SK-N-SH (cell line): Measurements from ENCODE around the gene SMAD3. TPM values are rescaled to one million over a fixed set of nuclear protein-coding genes. Genes with fewer than 3 reads are reported as not detected.

ENCODE experiments used
- CTCF ChIA-PET: fragments of 300-600, 350-600 bp; formaldehyde crosslinking; extraction: SDS; loops from one replicate; lab custom pipeline; 2021; lab: Yijun Ruan, JAX
- POLR2A ChIA-PET: fragments of 350-600 bp; sonication (Branson Sonifier 250); formaldehyde crosslinking; extraction: SDS; loops from one replicate; lab custom pipeline; 2020; ENCODE audit warnings: antibody characterized with exemption, inconsistent platforms; lab: Yijun Ruan, JAX
- DNase-seq: peaks from one replicate; pipeline ENCODE4 v3.0.0; 2012
- H2AFZ ChIP-seq: fragments of 200-600 bp; sonication (generic); 2 replicates; pipeline ENCODE4 v1.8.1; 2016; ENCODE audit warnings: antibody characterized with exemption, mild to moderate bottlenecking, low read depth
- H3F3A ChIP-seq: fragments of 200-600 bp; sonication (generic); replicated peaks from 2 replicates; pipeline ENCODE3; 2016; ENCODE audit warnings: antibody characterized with exemption, mild to moderate bottlenecking; ENCODE audit not compliant: insufficient read depth
- H3K27ac ChIP-seq, 2 experiments: fragments of 200-500 bp in 1 of 2; fragments of 200-600 bp in 1 of 2; sonication (Bioruptor generic) in 1 of 2; sonication (generic), shearing (Covaris generic) in 1 of 2; 2 replicates each; pipeline versions ENCODE4 v1.5.1 to v1.6.1; 2014 to 2016; ENCODE audit warnings: low read depth in 2 of 2, inconsistent platforms in 1 of 2, low read length in 1 of 2, mild to moderate bottlenecking in 1 of 2, mixed read lengths in 1 of 2
- H3K27me3 ChIP-seq: fragments of 200-600 bp; sonication (generic), shearing (Covaris generic); 2 replicates; pipeline ENCODE4 v1.6.1; 2016; ENCODE audit warnings: mixed run types; ENCODE audit not compliant: insufficient read depth
- H3K36me3 ChIP-seq, 2 experiments: fragments of 200-500 bp in 1 of 2; fragments of 200-600 bp in 1 of 2; sonication (Bioruptor generic) in 1 of 2; sonication (generic) in 1 of 2; replicated peaks in 1 of 2; 2 replicates each; pipeline versions ENCODE3 to v1.5.1; 2014 to 2016; ENCODE audit warnings: low read length in 1 of 2, mild to moderate bottlenecking in 1 of 2; ENCODE audit not compliant: insufficient read depth in 2 of 2, control insufficient read depth in 1 of 2
- H3K4me1 ChIP-seq, 2 experiments: fragments of 200-500 bp in 1 of 2; fragments of 200-600 bp in 1 of 2; sonication (Bioruptor generic) in 1 of 2; sonication (generic), shearing (Covaris generic) in 1 of 2; 2 replicates each; pipeline versions ENCODE4 v1.5.1 to v1.6.1; 2014 to 2016; ENCODE audit warnings: low read depth in 1 of 2, low read length in 1 of 2, mixed run types in 1 of 2; ENCODE audit not compliant: insufficient read depth in 2 of 2, control insufficient read depth in 1 of 2
- H3K4me2 ChIP-seq: fragments of 200-600 bp; sonication (generic), shearing (Covaris generic); 2 replicates; pipeline ENCODE4 v1.6.1; 2017; ENCODE audit warnings: mixed run types
- H3K4me3 ChIP-seq, 2 experiments: fragments of 200-500 bp in 1 of 2; fragments of 200-600 bp in 1 of 2; sonication (Bioruptor generic) in 1 of 2; sonication (generic), shearing (Covaris generic) in 1 of 2; 2 replicates each; pipeline versions ENCODE4 v1.5.1 to v1.8.1; 2014 to 2016; ENCODE audit warnings: low read depth in 2 of 2, inconsistent platforms in 1 of 2, low read length in 1 of 2, mild to moderate bottlenecking in 1 of 2, mixed read lengths in 1 of 2, moderate library complexity in 1 of 2
- H3K79me2 ChIP-seq: fragments of 200-600 bp; sonication (generic); 2 replicates; pipeline ENCODE4 v1.8.1; 2017; ENCODE audit warnings: mild to moderate bottlenecking; ENCODE audit not compliant: insufficient read depth
- H3K9ac ChIP-seq: fragments of 200-600 bp; sonication (generic); 2 replicates; pipeline ENCODE4 v1.6.1; 2017; ENCODE audit warnings: mixed run types
- H3K9me2 ChIP-seq: fragments of 200-600 bp; sonication (generic); 2 replicates; pipeline ENCODE4 v1.6.1; 2017; ENCODE audit warnings: mixed run types
- H3K9me3 ChIP-seq: fragments of 200-600 bp; sonication (generic); 2 replicates; pipeline ENCODE4 v1.6.1; 2017; ENCODE audit warnings: mixed run types, mild to moderate bottlenecking, moderate library complexity
- H4K20me1 ChIP-seq: fragments of 200-600 bp; sonication (generic); 2 replicates; pipeline ENCODE4 v1.6.1; 2017; ENCODE audit warnings: mild to moderate bottlenecking, mixed run types; ENCODE audit not compliant: insufficient read depth
- CHD2 ChIP-seq: fragments of 150-350 bp; IDR thresholded peaks from 2 replicates; pipeline ENCODE4 v1.6.1; 2018; ENCODE audit warnings: low read length; ENCODE audit not compliant: partially characterized antibody
- CTCF ChIP-seq: fragments of 200-600 bp; sonication (generic); IDR thresholded peaks from 2 replicates; pipeline ENCODE4 v1.6.1; 2017; ENCODE audit warnings: antibody characterized with exemption, mild to moderate bottlenecking, moderate library complexity
- ELF1 ChIP-seq: IDR thresholded peaks from 2 replicates; pipeline ENCODE4 v1.4.0; 2012
- FOSL2 ChIP-seq: IDR thresholded peaks from 2 replicates; pipeline ENCODE4 v1.4.0; 2012; ENCODE audit warnings: low read depth, mild to moderate bottlenecking, moderate library complexity, borderline replicate concordance
- FOXJ3 ChIP-seq: sonication (generic); formaldehyde crosslinking; IDR thresholded peaks from 2 replicates; pipeline ENCODE4 v1.5.1; 2020; ENCODE audit warnings: mild to moderate bottlenecking, missing genetic modification reagents
- FOXM1 ChIP-seq: IDR thresholded peaks from 2 replicates; pipeline ENCODE4 v1.4.0; 2012; ENCODE audit warnings: low read depth, mild to moderate bottlenecking
- IRF3 ChIP-seq: fragments of 150-350 bp; IDR thresholded peaks from 2 replicates; pipeline ENCODE4 v1.6.1; 2016; ENCODE audit warnings: mild to moderate bottlenecking, low read depth, low read length
- MXI1 ChIP-seq: IDR thresholded peaks from 2 replicates; pipeline ENCODE4 v1.6.1; 2012; ENCODE audit warnings: mild to moderate bottlenecking, low read depth, low read length, improper control_type of control experiment
- PBX3 ChIP-seq: IDR thresholded peaks from 2 replicates; pipeline ENCODE4; 2012
- POLR2AphosphoS5 ChIP-seq: IDR thresholded peaks from 2 replicates; pipeline ENCODE4 v1.6.1; 2012; ENCODE audit warnings: low read depth, low read length
- RAD21 ChIP-seq: IDR thresholded peaks from 2 replicates; pipeline ENCODE4 v1.6.1; 2012; ENCODE audit warnings: mild to moderate bottlenecking, low read length
- RCOR1 ChIP-seq: fragments of 150-350 bp; IDR thresholded peaks from 2 replicates; pipeline ENCODE4 v1.6.1; 2017; ENCODE audit warnings: antibody characterized with exemption, low read length
- RXRA ChIP-seq: IDR thresholded peaks from 2 replicates; pipeline ENCODE4 v1.4.0; 2012; ENCODE audit warnings: low read depth, mild to moderate bottlenecking, borderline replicate concordance
- SIN3A ChIP-seq: IDR thresholded peaks from 2 replicates; pipeline ENCODE4 v1.6.1; 2012; ENCODE audit warnings: low read depth, mild to moderate bottlenecking, low read length, moderate library complexity, borderline replicate concordance
- SMC3 ChIP-seq: IDR thresholded peaks from 2 replicates; pipeline ENCODE4 v1.6.1; 2012; ENCODE audit warnings: low read depth, low read length, improper control_type of control experiment
- TEAD4 ChIP-seq: IDR thresholded peaks from 2 replicates; pipeline ENCODE4 v1.4.0; 2012; ENCODE audit warnings: mild to moderate bottlenecking, borderline replicate concordance; ENCODE audit not compliant: insufficient read depth
- USF1 ChIP-seq: IDR thresholded peaks from 2 replicates; pipeline ENCODE4 v1.4.0; 2012; ENCODE audit warnings: low read depth, borderline replicate concordance
- ZBTB33 ChIP-seq: IDR thresholded peaks from 2 replicates; pipeline ENCODE4 v1.4.0; 2012; ENCODE audit warnings: low read depth, borderline replicate concordance
- WGBS: methylation state at CpG from one replicate; pipeline ENCODE4 v1.1.6; 2017; ENCODE audit warnings: low lambda C conversion rate; 5-methylcytosine and 5-hydroxymethylcytosine counted together
- polyA plus RNA-seq, 3 experiments: library from polyadenylated mRNA; depleted of rRNA; stranded (reverse); fragments of >200 nt; gene quantifications; 2 replicates each; pipeline ENCODE4 v1.2.3, GENCODE V29; 2012

Gene SMAD3
- polyA plus RNA-seq, 1 of the 3 experiments (the other 2 are of a cell fraction), result 19.5 TPM

- no peak for DNase-seq
- no peaks in the 10 kb centered on the region for H3K9me2 ChIP-seq
- TF ChIP-seq USF1 (no peak), IRF3 (no peak), RCOR1 (no peak), FOXM1 (no peak), RAD21 (no peak), ELF1 (no peak), FOXJ3 (CRISPR knock-in tag) (no peak), SMC3 (no peak), SIN3A (no peak), CTCF (no peak), PBX3 (no peak), POLR2AphosphoS5 (no peak), TEAD4 (no peak), MXI1 (no peak), ZBTB33 (no peak), RXRA (no peak), CHD2 (no peak), FOSL2 (no peak)
- H3K4me3 ChIP-seq, result no peak overlapping the region
- peaks cover 13% of the 10 kb centered on the region for H3F3A ChIP-seq
- peaks cover 40 to 42% of the 10 kb centered on the region in 2 experiments for H3K4me1 ChIP-seq
- no peak overlapping the region for H3K9ac ChIP-seq
- H3K36me3 ChIP-seq, result no peaks in the 10 kb centered on the region
- no peaks in the 10 kb centered on the region for H3K9me3 ChIP-seq
- peak overlapping the region; percentile 0 to 59; a peak in 3 of 4 replicates for H3K27ac ChIP-seq
- no peaks in the 10 kb centered on the region for H3K27me3 ChIP-seq
- POLR2A ChIA-PET, result no interaction called here
- CTCF ChIA-PET, result interaction anchor here (1.1 kb wide), 1 partner anchor 77 kb away, joined by 3 read pairs; no protein-coding TSS in a partner anchor
- peaks cover 84% of the 10 kb centered on the region for H4K20me1 ChIP-seq
- peak overlapping the region; percentile 58 for H3K4me2 ChIP-seq
- H3K79me2 ChIP-seq, result peaks cover 97% of the 10 kb centered on the region
- H2AFZ ChIP-seq, result no peak overlapping the region
- 100% methylated on average over 3 of the region's 3 CpGs for WGBS
Observed at GRCh38 chr15:67085237-67085817, 19.9 kb downstream of the SMAD3 start.
